Left ventricle myocardium superior (tissue), 1 donor: Measurements from ENCODE around the gene PCDHA1. TPM values are rescaled to one million over a fixed set of nuclear protein-coding genes. Genes with fewer than 3 reads are reported as not detected.

ENCODE experiments used
- ATAC-seq: fragments of 200-7000 bp; cut with Tn5 transposase; one replicate; pipeline ENCODE4 v1.9.1; 2020; ENCODE audit warnings: mild to moderate bottlenecking, moderate library complexity
- DNase-seq: peaks from one replicate; pipeline ENCODE4 v3.0.0-alpha.2; 2020
- intact Hi-C: fragments of 100-400 bp; cut with micrococcal nuclease; formaldehyde crosslinking; loops from one replicate; pipeline ENCODE4 v1.11.0; 2022
- total RNA-seq: library from RNA; stranded (reverse); fragmentation: NEBNext Ultra II Directional; extraction: Animal tissue kit (Norgen Biotek cat#: 25700); gene quantifications from one replicate; pipeline ENCODE4 v1.2.1, GENCODE V29; 2021
- donor health status: DM: no; HTN: yes; CAD: no; lungs with severe emphysema.

Gene PCDHA1
- total RNA-seq, 1 donor from 2014 or later, result not detected

DNA sequence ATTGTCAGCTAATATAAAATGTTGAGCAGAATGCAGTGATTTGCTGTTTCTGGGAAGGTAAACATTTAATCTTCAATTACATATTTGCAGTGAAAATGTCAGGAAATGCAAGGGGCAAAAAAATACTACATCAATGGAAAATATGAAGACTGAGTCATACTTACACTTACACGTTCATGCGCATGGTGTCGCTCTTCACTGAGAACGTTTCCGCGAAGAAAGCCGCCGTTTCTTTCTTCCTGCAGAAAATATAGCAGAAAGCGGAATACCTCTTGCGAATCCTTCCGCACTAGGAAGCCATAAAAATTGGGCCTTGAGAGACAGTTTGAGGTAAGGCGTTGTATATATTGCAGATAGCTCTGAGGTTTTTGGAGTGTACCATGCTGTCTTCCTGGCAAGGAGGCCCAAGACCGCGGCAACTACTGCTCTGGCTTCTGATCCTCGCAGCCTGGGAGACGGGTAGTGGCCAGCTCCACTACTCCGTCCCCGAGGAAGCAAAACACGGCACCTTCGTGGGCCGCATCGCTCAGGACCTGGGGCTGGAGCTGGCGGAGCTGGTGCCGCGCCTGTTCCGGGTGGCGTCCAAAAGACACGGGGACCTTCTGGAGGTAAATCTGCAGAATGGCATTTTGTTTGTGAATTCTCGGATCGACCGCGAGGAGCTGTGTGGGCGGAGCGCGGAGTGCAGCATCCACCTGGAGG is 96.1 kb downstream of the PCDHA1 start, which contains the start of gene PCDHA13:
Gene PCDHA13 (plus strand): TSS at position 236 of the 702 bp plus-strand sequence. CDS start 145 bp downstream, at position 381.
- no peak for DNase-seq
- ATAC-seq, result no peak
- intact Hi-C loops, result no loop called here

DNA sequence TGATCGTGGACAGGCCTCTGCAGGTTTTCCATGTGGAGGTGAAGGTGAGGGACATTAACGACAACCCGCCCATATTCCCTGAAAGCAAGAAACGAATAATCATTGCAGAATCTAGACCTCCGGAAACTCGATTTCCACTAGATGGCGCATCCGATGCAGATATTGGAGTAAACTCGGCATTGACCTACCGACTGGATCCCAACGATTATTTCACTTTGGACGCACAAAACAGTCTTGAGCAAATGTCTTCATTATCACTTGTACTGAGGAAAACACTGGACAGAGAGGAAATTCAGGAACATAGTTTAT is 96.6 kb downstream of the PCDHA1 start:
- ATAC-seq, result no peak
- intact Hi-C loops, result no loop called here

DNA sequence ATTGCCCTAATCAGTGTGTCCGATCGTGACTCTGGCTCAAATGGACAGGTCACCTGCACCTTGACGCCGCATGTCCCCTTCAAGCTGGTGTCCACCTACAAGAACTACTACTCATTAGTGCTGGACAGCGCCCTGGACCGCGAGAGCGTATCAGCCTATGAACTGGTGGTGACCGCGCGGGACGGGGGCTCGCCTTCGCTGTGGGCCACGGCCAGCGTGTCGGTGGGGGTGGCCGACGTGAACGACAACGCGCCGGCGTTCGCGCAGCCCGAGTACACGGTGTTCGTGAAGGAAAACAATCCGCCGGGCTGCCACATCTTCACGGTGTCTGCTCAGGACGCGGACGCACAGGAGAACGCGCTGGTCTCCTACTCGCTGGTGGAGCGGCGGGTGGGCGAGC is 97.4 kb downstream of the PCDHA1 start:
- no peak for ATAC-seq
- intact Hi-C loops, result no loop called here
- no peak for DNase-seq

More for the DNA sequence above, 96.6 kb downstream of the PCDHA1 start:
- DNase-seq, result no peak

DNA sequence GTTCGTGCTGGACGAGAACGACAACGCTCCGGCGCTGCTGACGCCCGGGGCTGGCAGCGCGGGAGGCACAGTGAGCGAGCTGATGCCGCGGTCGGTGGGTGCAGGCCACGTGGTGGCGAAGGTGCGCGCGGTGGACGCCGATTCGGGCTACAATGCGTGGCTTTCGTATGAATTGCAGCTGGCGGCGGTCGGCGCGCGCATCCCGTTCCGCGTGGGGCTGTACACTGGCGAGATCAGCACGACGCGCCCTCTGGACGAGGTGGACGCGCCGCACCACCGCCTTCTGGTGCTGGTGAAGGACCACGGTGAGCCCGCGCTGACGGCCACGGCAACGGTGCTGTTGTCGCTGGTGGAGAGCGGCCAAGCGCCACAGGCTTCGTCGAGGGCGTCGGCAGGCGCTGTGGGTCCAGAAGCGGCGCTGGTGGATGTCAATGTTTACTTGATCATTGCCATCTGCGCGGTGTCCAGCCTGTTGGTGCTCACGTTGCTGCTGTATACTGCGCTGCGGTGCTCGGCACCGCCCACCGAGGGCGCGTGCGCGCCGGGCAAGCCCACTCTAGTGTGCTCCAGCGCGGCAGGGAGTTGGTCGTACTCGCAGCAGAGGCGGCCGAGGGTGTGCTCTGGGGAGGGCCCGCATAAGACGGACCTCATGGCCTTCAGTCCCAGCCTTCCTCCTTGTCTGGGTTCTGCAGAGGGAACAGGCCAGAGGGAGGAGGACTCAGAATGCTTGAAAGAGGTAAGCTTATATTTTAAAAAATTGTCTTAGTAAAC is 98.2 kb downstream of the PCDHA1 start:
- no peak for DNase-seq
- intact Hi-C loops, result no loop called here

DNA sequence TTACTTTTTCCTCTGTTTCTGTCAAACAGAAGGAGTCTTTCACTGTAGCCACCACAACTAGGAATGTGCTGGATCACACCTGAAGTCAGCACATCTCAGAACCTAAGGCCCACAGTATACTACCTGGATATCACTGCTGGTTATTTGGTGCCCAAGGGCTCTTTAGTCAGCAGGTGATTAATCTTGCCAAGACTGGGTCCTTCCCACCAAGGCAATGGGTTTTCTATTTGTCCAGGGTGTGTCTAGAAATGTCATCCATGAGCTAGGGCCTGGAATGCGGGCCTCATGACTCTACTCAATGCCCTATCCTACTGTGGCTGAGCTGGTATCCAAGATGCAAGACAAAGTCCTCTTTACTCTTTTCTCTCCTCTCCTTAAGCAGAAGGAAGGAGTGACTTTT is 130.4 kb downstream of the PCDHA1 start:
- ATAC-seq (no peak), DNase-seq (no peak)
- intact Hi-C loops, result no loop called here

More for the DNA sequence above, 98.2 kb downstream of the PCDHA1 start:
- no peak for ATAC-seq

GRCh38 chr5:140923601-140924000 is 137.7 kb downstream of the PCDHA1 start:
- intact Hi-C loops, result no loop called here
- DNase-seq (no peak), ATAC-seq (no peak)

GRCh38 chr5:140925806-140926442 is 140.0 kb downstream of the PCDHA1 start, which contains the start of gene PCDHAC1:
TSS of gene PCDHAC1 (plus strand) at chr5:140926299. CDS start at chr5:140926893, 594 bp downstream.
- DNase-seq (peak; percentile 28), ATAC-seq (peak; percentile 67)
- intact Hi-C loops, result no loop called here

DNA sequence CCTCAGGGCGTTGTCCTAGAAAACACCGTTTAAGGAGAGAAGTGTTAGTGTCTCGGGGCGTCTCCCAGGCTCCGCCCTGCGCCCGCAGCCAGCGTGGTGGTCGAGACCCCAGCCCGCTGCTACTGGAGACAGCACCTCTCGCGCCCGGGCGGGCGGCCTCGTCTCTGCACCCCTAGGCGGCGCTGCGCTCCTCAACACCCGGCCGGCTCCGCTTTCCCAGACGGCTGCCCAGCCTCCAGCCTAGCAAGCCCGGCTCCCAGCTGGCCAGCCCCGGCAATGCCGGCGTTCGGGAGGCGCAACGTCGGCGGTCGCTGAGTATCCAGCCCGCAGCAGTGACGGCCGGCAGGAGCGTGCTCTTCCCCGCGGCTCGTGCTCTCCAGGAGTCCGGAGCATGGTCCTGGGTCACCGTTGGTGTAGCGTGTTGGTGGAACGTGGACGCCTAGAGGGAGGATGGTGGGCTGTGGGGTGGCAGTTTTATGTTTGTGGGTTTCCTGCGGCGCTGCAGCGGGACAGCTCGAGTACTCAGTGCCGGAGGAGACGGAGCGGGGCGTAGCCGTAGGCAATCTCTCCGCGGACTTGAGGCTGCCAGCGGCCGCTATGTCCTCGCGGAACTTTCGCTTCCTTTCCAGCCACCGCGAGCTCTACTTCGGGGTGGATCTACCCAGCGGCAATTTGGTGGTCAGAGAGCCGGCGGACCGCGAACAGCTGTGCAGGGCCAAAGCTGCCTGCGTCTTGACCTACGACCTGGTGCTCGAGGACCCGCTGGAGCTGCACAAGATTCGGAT is 140.7 kb downstream of the PCDHA1 start:
- peak; percentile 94 for ATAC-seq
- intact Hi-C loops, result no loop called here
- DNase-seq, result peak; percentile 80

GRCh38 chr5:140927228-140927573 is 141.3 kb downstream of the PCDHA1 start:
- intact Hi-C loops, result no loop called here
- no peak for ATAC-seq
- no peak for DNase-seq

- DNase-seq (no peak), ATAC-seq (no peak)
- intact Hi-C loops, result no loop called here
Measured at GRCh38 chr5:140934964-140935606, 149.1 kb downstream of the PCDHA1 start.

DNA sequence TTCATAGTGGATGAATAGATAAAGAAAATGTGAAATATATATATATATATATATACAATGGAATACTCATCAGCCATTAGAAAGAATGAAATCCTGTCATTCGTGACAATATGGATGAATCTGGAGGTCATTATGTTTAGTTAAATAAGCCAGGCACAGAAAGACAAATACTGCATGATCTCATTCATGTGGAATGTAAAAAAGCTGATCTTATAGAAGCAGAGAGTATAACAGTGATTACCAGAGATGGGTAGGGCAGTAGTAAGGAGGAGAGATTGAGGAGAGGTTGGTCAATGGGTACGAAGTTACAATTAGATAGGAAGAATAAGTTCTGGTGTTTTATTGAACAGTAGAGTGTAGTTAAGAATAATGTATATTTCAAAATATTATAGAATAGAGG is 160.6 kb downstream of the PCDHA1 start:
- ATAC-seq, result no peak
- DNase-seq, result no peak
- intact Hi-C loops, result no loop called here

- intact Hi-C loops, result no loop called here
- DNase-seq (no peak), ATAC-seq (no peak)
Measured at GRCh38 chr5:140951636-140952035, 165.7 kb downstream of the PCDHA1 start.

DNA sequence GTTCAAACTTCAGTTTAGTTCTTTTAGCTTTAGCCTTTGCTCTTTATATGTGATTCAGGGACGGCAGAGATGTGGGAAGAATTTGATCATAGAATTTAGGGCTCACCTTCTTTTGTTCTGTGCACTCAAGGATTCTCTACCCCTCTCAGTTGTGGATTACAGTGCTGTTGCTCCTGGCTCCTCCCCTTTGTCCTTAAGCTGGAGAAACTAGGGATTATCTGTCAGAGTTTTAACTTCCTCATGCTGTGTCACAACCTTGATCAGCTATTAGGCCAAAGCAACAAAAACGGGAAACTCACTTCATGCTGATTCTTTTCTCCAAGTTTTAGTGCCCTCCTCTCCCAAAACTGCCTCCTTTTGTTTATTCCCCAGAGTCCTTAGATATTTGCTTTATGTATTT is 167.3 kb downstream of the PCDHA1 start:
- no peak for DNase-seq
- intact Hi-C loops, result no loop called here
- no peak for ATAC-seq

GRCh38 chr5:140962190-140962589 is 176.2 kb downstream of the PCDHA1 start:
- intact Hi-C loops, result no loop called here
- no peak for DNase-seq
- ATAC-seq, result no peak

DNA sequence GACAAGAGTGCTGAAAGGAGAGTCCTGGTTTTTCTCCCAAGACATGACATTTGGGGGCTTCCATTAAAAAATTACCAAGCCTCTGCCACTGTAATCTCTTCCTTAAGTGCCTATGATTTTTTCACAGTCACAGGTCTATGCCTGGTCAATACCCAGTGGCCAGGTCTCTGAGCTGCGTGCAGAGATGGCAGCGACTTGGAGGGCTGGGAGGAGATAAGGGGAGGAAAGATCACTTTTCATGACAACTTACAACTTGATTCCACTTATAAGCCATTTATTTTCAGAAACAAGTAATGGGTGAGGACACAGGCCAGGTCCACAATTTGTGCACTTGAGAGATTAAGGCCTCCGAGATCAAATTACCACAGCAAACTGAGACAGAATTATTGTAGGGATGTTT is 178.4 kb downstream of the PCDHA1 start:
- no peak for DNase-seq
- ATAC-seq, result no peak
- intact Hi-C loops, result no loop called here

GRCh38 chr5:140965905-140966292 is 180.0 kb downstream of the PCDHA1 start:
- intact Hi-C loops, result no loop called here
- no peak for ATAC-seq
- DNase-seq, result no peak

- ATAC-seq (peak; percentile 84), DNase-seq (peak; percentile 42)
- intact Hi-C loops, result no loop called here
Measured at GRCh38 chr5:140966293-140967225, 180.6 kb downstream of the PCDHA1 start, which contains the start of gene PCDHAC2. TSS of gene PCDHAC2 (plus strand) at chr5:140966476. CDS start at chr5:140966767, 291 bp downstream.
